Right lobe of liver (tissue), 6 donors: ENCODE results near the gene LUZP2. TPM values are rescaled to one million over a fixed set of nuclear protein-coding genes. Genes with fewer than 3 reads are reported as not detected.

Experiments
- ATAC-seq, 4 donors: fragments of 200-7000 bp; cut with Tn5 transposase; one replicate each; pipeline ENCODE4 v1.9.1; 2020; ENCODE audit warnings: mild to moderate bottlenecking in 4 of 4, moderate library complexity in 4 of 4
- DNase-seq, 3 donors: peaks; one replicate each; pipeline ENCODE4 v3.0.0-alpha.2; 2020
- H3K27ac ChIP-seq, 3 donors: fragments of 200-600 bp; one replicate each; pipeline ENCODE4 v1.8.0; 2022
- H3K27me3 ChIP-seq, 2 donors: fragments of 200-600 bp; one replicate each; pipeline ENCODE4 v1.8.0; 2022
- H3K36me3 ChIP-seq, 4 donors: fragments of 200-600 bp; sonication (generic) in 1 of 4; one replicate each; pipeline versions ENCODE4 v1.5.1 to v1.8.0; 2017 to 2022; ENCODE audit warnings: control low read depth in 1 of 4
- H3K4me1 ChIP-seq, 4 donors: fragments of 200-600 bp; sonication (generic) in 1 of 4; one replicate each; pipeline versions ENCODE4 v1.5.1 to v1.8.0; 2017 to 2022; ENCODE audit warnings: control low read depth in 1 of 4
- H3K4me3 ChIP-seq, 3 donors: fragments of 200-600 bp; one replicate each; pipeline ENCODE4 v1.8.0; 2022
- H3K9me3 ChIP-seq, 4 donors: fragments of 200-600 bp; sonication (generic) in 1 of 4; one replicate each; pipeline versions ENCODE4 v1.5.1 to v1.8.0; 2017 to 2022; ENCODE audit warnings: control low read depth in 1 of 4
- CTCF ChIP-seq, 4 donors: fragments of 200-600 bp in 3 of 4; fragments of 450-650 bp in 1 of 4; IDR thresholded peaks; one replicate each; pipeline versions ENCODE4 v1.5.1 to v1.8.0; 2016 to 2022; ENCODE audit warnings: antibody characterized with exemption in 4 of 4, mild to moderate bottlenecking in 2 of 4
- POLR2A ChIP-seq: fragments of 450-650 bp; IDR thresholded peaks from one replicate; pipeline ENCODE4 v1.6.1; 2017; ENCODE audit warnings: antibody characterized with exemption, mild to moderate bottlenecking
- WGBS: methylation state at CpG from one replicate; pipeline ENCODE4 v1.1.6; 2018; ENCODE audit warnings: low coverage, low lambda C conversion rate; ENCODE audit not compliant: insufficient coverage; ENCODE audit errors: missing lambda C conversion rate; 5-methylcytosine and 5-hydroxymethylcytosine counted together
- intact Hi-C, 2 donors: fragments of 100-400 bp; cut with DNase I; formaldehyde crosslinking; loops; one replicate each; pipeline versions ENCODE4 v1.11.2 to v1.14.1; 2022
- total RNA-seq, 6 experiments: library from RNA; depleted of rRNA in 2 of 6; stranded (reverse); fragments of >200 nt in 2 of 6; fragmentation: NEBNext Ultra II Directional in 3 of 6; extraction: Animal tissue kit (Norgen Biotek cat#: 25700) in 3 of 6; gene quantifications; one replicate each; pipeline versions ENCODE4 v1.1.0 to v1.2.4, GENCODE V29; 2016 to 2023
- donor health status: DM: no; HTN: yes; CAD: no.
- donor health status: DM: no; HTN: no; CAD: no.
- donor health status: DM: no; HTN: no; CAD: no.
- donor health status: DM: no; HTN: yes; CAD: no.
- donor health status: DM: no; HTN: yes; CAD: no.

Gene LUZP2
- total RNA-seq, 6 experiments from 2014 or later: not detected

- intact Hi-C loops: no loop called here
- peaks cover 0 to 17% (median 2%) of the 10 kb centered on the region in 4 donors for H3K4me1 ChIP-seq
- H3K4me3 ChIP-seq: no peak overlapping the region
- H3K9me3 ChIP-seq: no peaks in the 10 kb centered on the region
- TF ChIP-seq CTCF (IDR thresholded peaks at IDR 0.05): no peak
- TF ChIP-seq POLR2A: no peak
- 43% methylated on average over 2 of the region's 2 CpGs for WGBS
- DNase-seq: no peak
- no peak overlapping the region for H3K27ac ChIP-seq
- no peaks in the 10 kb centered on the region for H3K36me3 ChIP-seq
- ATAC-seq: peak; percentile 69 to 80 (median 74)
- H3K27me3 ChIP-seq: no peaks in the 10 kb centered on the region
Observed at GRCh38 chr11:24903555-24903954, 406.7 kb downstream of the LUZP2 start.

- ATAC-seq (no peak), DNase-seq (no peak)
- Histone ChIP-seq H3K27ac (no peak overlapping the region), H3K4me3 (no peak overlapping the region), H3K9me3 (no peaks in the 10 kb centered on the region), H3K27me3 (no peaks in the 10 kb centered on the region), H3K36me3 (no peaks in the 10 kb centered on the region), H3K4me1 (no peaks in the 10 kb centered on the region)
- intact Hi-C loops: no loop called here
- TF ChIP-seq CTCF (IDR thresholded peaks at IDR 0.05) (no peak), POLR2A (no peak)
- 91% methylated on average over 1 of the region's 1 CpG for WGBS
Observed at GRCh38 chr11:24925091-24925490, 428.2 kb downstream of the LUZP2 start.

- TF ChIP-seq CTCF (IDR thresholded peaks at IDR 0.05) (no peak), POLR2A (no peak)
Observed at GRCh38 chr11:24932110-24933000, 435.5 kb downstream of the LUZP2 start.

GRCh38 chr11:24934733-24935439 lies 438.0 kb downstream of the LUZP2 start:
- 15% methylated on average over 1 of the region's 1 CpG for WGBS
- no peak overlapping the region for H3K4me3 ChIP-seq
- no peak for DNase-seq
- intact Hi-C loops: no loop called here
- no peak for ATAC-seq
- H3K9me3 ChIP-seq: no peaks in the 10 kb centered on the region
- no peaks in the 10 kb centered on the region for H3K4me1 ChIP-seq
- no peaks in the 10 kb centered on the region for H3K27me3 ChIP-seq
- H3K27ac ChIP-seq: no peak overlapping the region
- TF ChIP-seq POLR2A: no peak
- TF ChIP-seq CTCF (IDR thresholded peaks at IDR 0.05): no peak
- H3K36me3 ChIP-seq: no peaks in the 10 kb centered on the region

More at GRCh38 chr11:24932110-24933000, 435.5 kb downstream of the LUZP2 start:
- WGBS: no CpG with 5 or more reads among the region's 9 CpGs
- intact Hi-C loops: no loop called here
- Histone ChIP-seq H3K36me3 (no peaks in the 10 kb centered on the region), H3K4me1 (no peaks in the 10 kb centered on the region), H3K9me3 (no peaks in the 10 kb centered on the region), H3K4me3 (no peak overlapping the region), H3K27ac (no peak overlapping the region), H3K27me3 (no peaks in the 10 kb centered on the region)
- ATAC-seq: no peak
- DNase-seq: no peak
